B cell (primary cell): ENCODE results near the gene NLGN4Y. TPM values are rescaled to one million over a fixed set of nuclear protein-coding genes. Genes with fewer than 3 reads are reported as not detected.

Experiments
- ATAC-seq: fragments of 200-7000 bp; cut with Tn5 transposase; one replicate; pipeline ENCODE4 v1.10.0; 2021; ENCODE audit warnings: low read depth, mild to moderate bottlenecking, moderate number of reproducible peaks, moderate library complexity
- CTCF ChIA-PET: fragments of 350-600 bp; sonication (Branson Sonifier 250); formaldehyde crosslinking; loops from one replicate; lab custom pipeline; 2021; ENCODE audit warnings: antibody characterized with exemption, inconsistent platforms; lab: Charles Lee
- POLR2A ChIA-PET: fragments of 350-600 bp; sonication (Branson Sonifier 250); formaldehyde crosslinking; loops from one replicate; lab custom pipeline; 2021; ENCODE audit warnings: antibody characterized with exemption; lab: Charles Lee
- DNase-seq: peaks from one replicate; pipeline ENCODE4 v3.0.0; 2013
- H2AFZ ChIP-seq: 2 replicates; pipeline ENCODE4 v1.6.1; 2012; ENCODE audit warnings: mild to moderate bottlenecking, low read depth, low read length; ENCODE audit not compliant: insufficient read depth, poor library complexity, severe bottlenecking
- H3K27ac ChIP-seq, 2 donors: 1 replicate in 1 of 2; 2 replicates in 1 of 2; pipeline ENCODE4 v1.5.1; 2012 to 2013; ENCODE audit warnings: low read length in 2 of 2, mild to moderate bottlenecking in 2 of 2, moderate library complexity in 1 of 2
- H3K27me3 ChIP-seq, 4 experiments: fragments of 200-600 bp in 1 of 4; sonication (generic) in 1 of 4; replicated peaks in 1 of 4; 1 replicate in 2 of 4; 2 replicates in 2 of 4; pipeline versions ENCODE4 v1.6.1 to v1.7.0; 2013 to 2016; ENCODE audit warnings: low read length in 3 of 4, mild to moderate bottlenecking in 2 of 4, mixed read lengths in 1 of 4, moderate library complexity in 1 of 4; ENCODE audit not compliant: insufficient read depth in 4 of 4, control insufficient read depth in 3 of 4; ENCODE audit errors: control extremely low read depth in 1 of 4
- H3K36me3 ChIP-seq, 2 experiments: replicated peaks in 1 of 2; 1 replicate in 1 of 2; 2 replicates in 1 of 2; pipeline versions ENCODE4 v1.6.1 to v1.7.1; 2013; ENCODE audit warnings: low read length in 1 of 2; ENCODE audit not compliant: insufficient read depth in 2 of 2, control insufficient read depth in 1 of 2; ENCODE audit errors: control extremely low read depth in 1 of 2, extremely low read depth in 1 of 2
- H3K4me1 ChIP-seq, 2 donors: fragments of 200-600 bp in 1 of 2; sonication (generic) in 1 of 2; 1 replicate in 1 of 2; 2 replicates in 1 of 2; pipeline versions ENCODE4 v1.5.1 to v1.6.1; 2013 to 2017; ENCODE audit warnings: low read length in 2 of 2; ENCODE audit not compliant: control insufficient read depth in 2 of 2, insufficient read depth in 2 of 2
- H3K4me2 ChIP-seq: replicated peaks from 2 replicates; pipeline ENCODE3; 2012; ENCODE audit warnings: mild to moderate bottlenecking, low read depth, low read length; ENCODE audit not compliant: poor library complexity, severe bottlenecking
- H3K4me3 ChIP-seq, 5 experiments: fragments of 200-600 bp in 1 of 5; sonication (generic) in 1 of 5; 1 replicate in 3 of 5; 2 replicates in 2 of 5; pipeline versions ENCODE4 v1.5.1 to v1.7.0; 2011 to 2016; ENCODE audit warnings: low read length in 4 of 5, mild to moderate bottlenecking in 4 of 5, low read depth in 2 of 5, control low read depth in 1 of 5, moderate library complexity in 1 of 5; ENCODE audit not compliant: insufficient read depth in 1 of 5; ENCODE audit errors: control extremely low read depth in 1 of 5, extremely low read depth in 1 of 5
- H3K79me2 ChIP-seq: fragments of 200-600 bp; sonication (generic); one replicate; pipeline ENCODE4 v1.6.0; 2016; ENCODE audit warnings: low read length; ENCODE audit not compliant: control insufficient read depth, insufficient read depth
- H3K9ac ChIP-seq: fragments of 200-600 bp; sonication (generic); 2 replicates; pipeline ENCODE4 v1.6.1; 2017; ENCODE audit warnings: mild to moderate bottlenecking, low read length, moderate library complexity
- H3K9me3 ChIP-seq, 3 donors: one replicate each; pipeline versions ENCODE4 v1.6.1 to v1.7.1; 2013; ENCODE audit warnings: low read length in 2 of 3; ENCODE audit not compliant: control insufficient read depth in 2 of 3, insufficient read depth in 1 of 3; ENCODE audit errors: control extremely low read depth in 1 of 3
- H4K20me1 ChIP-seq: 2 replicates; pipeline ENCODE4 v1.6.0; 2012; ENCODE audit warnings: mild to moderate bottlenecking, low read length; ENCODE audit not compliant: insufficient read depth, control insufficient read depth, poor library complexity, severe bottlenecking
- H3K27ac Mint-ChIP-seq: one replicate; pipeline ENCODE4 v1.8.0; 2021; ENCODE audit warnings: mixed read lengths
- H3K27me3 Mint-ChIP-seq: one replicate; pipeline ENCODE4 v1.8.0; 2021; ENCODE audit warnings: mixed read lengths
- H3K4me1 Mint-ChIP-seq: one replicate; pipeline ENCODE4 v1.8.0; 2021; ENCODE audit warnings: mixed read lengths
- H3K4me3 Mint-ChIP-seq: one replicate; pipeline ENCODE4 v1.8.0; 2021; ENCODE audit warnings: mixed read lengths
- H3K9me3 Mint-ChIP-seq: one replicate; pipeline ENCODE4 v1.8.0; 2022; ENCODE audit warnings: mixed read lengths; ENCODE audit not compliant: insufficient read depth
- CTCF ChIP-seq: fragments of 200-600 bp; IDR thresholded peaks from one replicate; pipeline ENCODE4 v1.8.0; 2022; ENCODE audit warnings: antibody characterized with exemption, mild to moderate bottlenecking
- EZH2 ChIP-seq: IDR thresholded peaks from 2 replicates; pipeline ENCODE4 v1.6.1; 2012; ENCODE audit warnings: borderline replicate concordance, low read depth, mild to moderate bottlenecking, moderate library complexity, low read length; ENCODE audit not compliant: insufficient read depth, poor library complexity, severe bottlenecking
- WGBS: methylation state at CpG from one replicate; pipeline ENCODE4 v1.1.5; 2013; ENCODE audit warnings: missing lambda C conversion rate; ENCODE audit not compliant: insufficient coverage; 5-methylcytosine and 5-hydroxymethylcytosine counted together
- intact Hi-C: fragments of 100-400 bp; cut with micrococcal nuclease; formaldehyde crosslinking; loops from one replicate; pipeline ENCODE4 v1.10.0; 2022
- polyA plus RNA-seq: library from polyadenylated mRNA; depleted of rRNA; stranded (reverse); fragments of >200 nt; gene quantifications from 2 replicates; pipeline ENCODE4 v1.2.3, GENCODE V29; 2012
- total RNA-seq, 2 donors: library from RNA; stranded (reverse); fragments of 120-200 nt in 1 of 2; gene quantifications; 1 replicate in 1 of 2; 2 replicates in 1 of 2; pipeline versions ENCODE4 v1.2.3 to v1.2.4, GENCODE V29; 2013 to 2022

The NLGN4Y gene
- total and polyA plus RNA-seq, 2 donors (not counting 1 experiment from before 2014, with no cell fraction given), result 1.9 TPM; not detected in 1

GRCh38 chrY:14628208-14628607 is 103.9 kb downstream of the NLGN4Y start:
- no peak for DNase-seq
- no peaks in the 10 kb centered on the region for H3K27me3 Mint-ChIP-seq
- H3K4me1 Mint-ChIP-seq, result no peaks in the 10 kb centered on the region
- Histone ChIP-seq H3K4me1 (no peaks in the 10 kb centered on the region), H3K36me3 (no peaks in the 10 kb centered on the region), H3K79me2 (no peaks in the 10 kb centered on the region), H3K4me2 (no peak overlapping the region), H3K9ac (no peak overlapping the region), H3K4me3 (no peak overlapping the region), H3K27ac (no peak overlapping the region), H3K27me3 (no peaks in the 10 kb centered on the region), H3K9me3 (peaks cover 0 to 3% (median 0%) of the 10 kb centered on the region in 3 donors), H2AFZ (no peak overlapping the region), H4K20me1 (no peaks in the 10 kb centered on the region)
- WGBS, result 67% methylated on average over 1 of the region's 6 CpGs
- CTCF ChIA-PET, result no interaction called here
- H3K9me3 Mint-ChIP-seq, result no peaks in the 10 kb centered on the region
- no peak for ATAC-seq
- POLR2A ChIA-PET, result no interaction called here
- no peak for TF ChIP-seq EZH2
- TF ChIP-seq CTCF, result no peak
- no peak overlapping the region for H3K4me3 Mint-ChIP-seq
- intact Hi-C loops, result no loop called here
- no peak overlapping the region for H3K27ac Mint-ChIP-seq

GRCh38 chrY:14631676-14632075 is 107.3 kb downstream of the NLGN4Y start:
- no peaks in the 10 kb centered on the region for H3K36me3 ChIP-seq
- H3K9ac ChIP-seq, result no peak overlapping the region
- DNase-seq, result no peak
- no peak for ATAC-seq
- no peak overlapping the region for H3K27ac ChIP-seq
- no peak overlapping the region for H3K4me3 Mint-ChIP-seq
- H3K4me1 ChIP-seq, result no peaks in the 10 kb centered on the region
- H3K9me3 Mint-ChIP-seq, result no peaks in the 10 kb centered on the region
- POLR2A ChIA-PET, result no interaction called here
- intact Hi-C loops, result no loop called here
- H4K20me1 ChIP-seq, result no peaks in the 10 kb centered on the region
- no peaks in the 10 kb centered on the region for H3K27me3 Mint-ChIP-seq
- CTCF ChIA-PET, result no interaction called here
- H3K27ac Mint-ChIP-seq, result no peak overlapping the region
- TF ChIP-seq EZH2, result no peak
- no peak for TF ChIP-seq CTCF
- no peaks in the 10 kb centered on the region for H3K4me1 Mint-ChIP-seq
- H3K27me3 ChIP-seq, result no peaks in the 10 kb centered on the region
- H3K4me2 ChIP-seq, result no peak overlapping the region
- peaks cover 0 to 3% (median 0%) of the 10 kb centered on the region in 3 donors for H3K9me3 ChIP-seq
- no CpG with 5 or more reads among the region's 1 CpG for WGBS
- no peak overlapping the region for H3K4me3 ChIP-seq
- no peaks in the 10 kb centered on the region for H3K79me2 ChIP-seq
- no peak overlapping the region for H2AFZ ChIP-seq
